ENCODE measurements around the gene VTI1A.

VTI1A gene

DNA sequence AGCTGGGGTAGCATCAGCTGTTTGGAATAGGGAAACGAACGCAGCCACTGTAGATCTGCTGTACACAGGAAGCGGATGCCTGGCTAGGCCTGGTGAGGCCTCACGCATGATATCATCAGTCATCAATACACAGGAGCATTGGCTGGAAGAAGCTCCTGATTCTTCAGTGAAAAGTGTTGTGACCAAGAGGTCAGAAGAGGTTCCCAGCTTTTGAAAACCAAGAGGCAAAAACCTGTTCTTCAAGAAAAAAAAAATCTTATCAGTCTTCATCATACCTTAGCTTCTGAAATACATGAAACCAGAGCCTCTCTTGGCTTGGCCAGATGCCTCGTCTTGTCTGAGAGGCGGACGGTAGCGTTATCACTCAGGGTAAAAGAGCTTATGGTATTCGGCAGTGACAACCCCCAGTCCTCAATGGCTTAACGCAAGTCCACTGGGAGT is 363.7 kb downstream of the VTI1A start:
- ChIA-PET CTCF (interaction anchor here (1.2 kb wide), 1 partner anchor 17 kb away, joined by 3 read pairs; no protein-coding TSS in a partner anchor), POLR2A (interaction anchor here (0.7 kb wide), 1 partner anchor 12 kb away, joined by 6 read pairs; no protein-coding TSS in a partner anchor)
- no peak for DNase-seq (ENCODE audit: extremely low spot score)
- TF ChIP-seq, protein P1, sequence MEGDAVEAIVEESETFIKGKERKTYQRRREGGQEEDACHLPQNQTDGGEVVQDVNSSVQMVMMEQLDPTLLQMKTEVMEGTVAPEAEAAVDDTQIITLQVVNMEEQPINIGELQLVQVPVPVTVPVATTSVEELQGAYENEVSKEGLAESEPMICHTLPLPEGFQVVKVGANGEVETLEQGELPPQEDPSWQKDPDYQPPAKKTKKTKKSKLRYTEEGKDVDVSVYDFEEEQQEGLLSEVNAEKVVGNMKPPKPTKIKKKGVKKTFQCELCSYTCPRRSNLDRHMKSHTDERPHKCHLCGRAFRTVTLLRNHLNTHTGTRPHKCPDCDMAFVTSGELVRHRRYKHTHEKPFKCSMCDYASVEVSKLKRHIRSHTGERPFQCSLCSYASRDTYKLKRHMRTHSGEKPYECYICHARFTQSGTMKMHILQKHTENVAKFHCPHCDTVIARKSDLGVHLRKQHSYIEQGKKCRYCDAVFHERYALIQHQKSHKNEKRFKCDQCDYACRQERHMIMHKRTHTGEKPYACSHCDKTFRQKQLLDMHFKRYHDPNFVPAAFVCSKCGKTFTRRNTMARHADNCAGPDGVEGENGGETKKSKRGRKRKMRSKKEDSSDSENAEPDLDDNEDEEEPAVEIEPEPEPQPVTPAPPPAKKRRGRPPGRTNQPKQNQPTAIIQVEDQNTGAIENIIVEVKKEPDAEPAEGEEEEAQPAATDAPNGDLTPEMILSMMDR (IDR thresholded peaks at IDR 0.05; ENCODE audit: control extremely low read depth, extremely low read depth, low read depth, missing control alignments) = no peak

DNA sequence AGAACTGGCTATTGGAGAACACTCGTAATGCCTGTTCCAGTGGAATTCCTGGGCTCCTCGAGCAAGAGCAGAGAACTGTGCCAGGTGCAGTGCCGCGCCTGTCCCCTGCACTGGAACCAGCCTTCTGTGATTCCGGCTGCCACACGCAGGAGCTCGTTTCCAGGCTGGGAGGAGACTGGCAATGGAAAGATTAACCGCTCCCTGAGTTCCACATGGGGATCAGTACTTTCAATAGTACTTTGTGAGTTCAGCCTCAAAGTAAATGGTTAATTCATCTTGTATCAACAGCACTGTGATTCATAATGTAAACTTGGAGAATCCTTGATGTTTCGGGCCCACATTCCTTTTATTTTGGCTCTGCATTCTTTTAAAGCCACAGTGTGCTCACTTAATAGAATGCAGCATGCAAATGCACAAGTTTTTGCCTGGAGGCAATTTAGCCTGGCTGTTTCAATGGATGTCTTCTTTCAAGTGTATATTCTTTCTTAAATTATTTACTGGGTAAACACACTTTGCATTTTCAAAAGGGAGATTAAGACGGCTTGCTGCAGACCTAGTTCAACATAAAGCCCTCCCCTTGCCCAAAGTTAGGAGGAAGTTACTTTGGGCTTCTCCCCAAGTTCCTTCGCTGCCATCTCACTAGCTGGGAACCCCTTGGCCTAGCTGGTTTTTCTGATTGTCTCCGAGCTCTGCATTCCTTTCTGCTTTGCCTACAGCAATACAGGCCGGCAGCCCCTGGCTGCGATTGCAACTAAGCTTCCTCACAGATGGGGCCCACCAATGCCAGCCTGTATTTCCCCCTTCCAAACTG is 364.9 kb downstream of the VTI1A start:
- TF ChIP-seq, protein P1 (IDR thresholded peaks at IDR 0.05; ENCODE audit: control extremely low read depth, extremely low read depth, low read depth, missing control alignments) = no peak
- POLR2A ChIA-PET = interaction anchor here (0.7 kb wide), 1 partner anchor 13 kb away, joined by 6 read pairs; no protein-coding TSS in a partner anchor
- CTCF ChIA-PET = interaction anchor here (1.0 kb wide), 1 partner anchor 21 kb away, joined by 4 read pairs; no protein-coding TSS in a partner anchor
- no peak for DNase-seq (ENCODE audit: extremely low spot score)

DNA sequence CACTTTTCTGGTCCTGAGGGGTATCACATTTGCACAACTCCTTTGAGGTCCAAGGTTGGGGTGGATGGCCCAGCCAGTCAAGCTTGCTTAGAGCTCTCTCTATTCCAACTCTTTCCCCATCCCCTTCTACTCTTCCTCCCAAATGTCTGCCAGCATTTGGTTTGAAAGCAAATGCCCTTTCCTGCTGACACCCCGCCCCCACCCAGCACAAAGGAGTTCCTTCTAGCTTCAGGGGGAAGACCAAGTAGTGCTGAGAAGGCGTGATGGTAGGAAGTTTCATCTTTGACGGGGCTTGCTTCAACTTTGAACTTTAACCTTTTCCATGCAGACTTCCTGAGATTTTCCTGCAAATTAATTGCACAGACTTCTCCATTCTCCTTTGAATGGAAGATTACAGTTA is 365.6 kb downstream of the VTI1A start:
- no peak for DNase-seq (ENCODE audit: extremely low spot score)
- POLR2A ChIA-PET = no interaction called here
- TF ChIP-seq, protein P1 (IDR thresholded peaks at IDR 0.05; ENCODE audit: control extremely low read depth, extremely low read depth, low read depth, missing control alignments) = no peak
- CTCF ChIA-PET = interaction anchor here (1.0 kb wide), 1 partner anchor 22 kb away, joined by 4 read pairs; no protein-coding TSS in a partner anchor

DNA sequence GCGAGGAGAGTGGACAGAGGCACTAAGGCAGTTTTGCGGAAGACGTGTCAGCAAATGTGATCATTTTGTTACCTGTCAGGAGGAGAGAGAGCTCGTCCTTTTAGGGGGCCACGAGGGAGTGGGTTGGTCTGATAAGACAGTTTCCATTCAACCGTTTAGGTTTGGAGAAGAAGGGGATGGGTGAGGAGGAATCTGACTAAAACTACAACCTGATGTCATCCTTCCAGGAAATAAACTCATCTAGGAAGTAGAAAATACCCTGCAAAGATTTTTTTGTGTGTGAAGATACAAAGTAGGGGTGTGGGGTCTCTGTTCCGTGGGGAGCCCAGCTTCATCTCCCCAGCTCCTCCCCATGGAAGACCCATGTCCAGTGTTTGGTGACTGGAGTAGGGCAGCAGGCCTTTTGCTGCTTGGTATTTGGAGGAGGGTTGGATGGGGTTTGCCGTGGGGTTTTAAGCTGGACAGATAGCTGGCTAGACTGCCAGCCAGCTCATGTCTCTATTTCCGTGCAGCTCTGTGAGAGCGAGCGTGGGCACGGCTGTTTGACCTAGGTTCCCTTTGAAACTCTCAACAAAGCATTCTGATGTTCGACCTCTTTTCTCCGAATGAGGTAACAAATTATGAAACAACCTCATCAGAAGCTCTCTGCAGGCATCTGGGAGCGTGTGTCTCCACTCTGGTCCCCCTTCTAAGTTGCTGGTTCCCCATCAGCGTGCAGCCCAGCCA is 367.0 kb downstream of the VTI1A start:
- no peak for DNase-seq (ENCODE audit: extremely low spot score)
- TF ChIP-seq, protein P1 (IDR thresholded peaks at IDR 0.05; ENCODE audit: control extremely low read depth, extremely low read depth, low read depth, missing control alignments) = no peak
- POLR2A ChIA-PET = no interaction called here
- CTCF ChIA-PET = interaction anchor here (1.4 kb wide), 1 partner anchor 11 kb away, joined by 4 read pairs; no protein-coding TSS in a partner anchor

DNA sequence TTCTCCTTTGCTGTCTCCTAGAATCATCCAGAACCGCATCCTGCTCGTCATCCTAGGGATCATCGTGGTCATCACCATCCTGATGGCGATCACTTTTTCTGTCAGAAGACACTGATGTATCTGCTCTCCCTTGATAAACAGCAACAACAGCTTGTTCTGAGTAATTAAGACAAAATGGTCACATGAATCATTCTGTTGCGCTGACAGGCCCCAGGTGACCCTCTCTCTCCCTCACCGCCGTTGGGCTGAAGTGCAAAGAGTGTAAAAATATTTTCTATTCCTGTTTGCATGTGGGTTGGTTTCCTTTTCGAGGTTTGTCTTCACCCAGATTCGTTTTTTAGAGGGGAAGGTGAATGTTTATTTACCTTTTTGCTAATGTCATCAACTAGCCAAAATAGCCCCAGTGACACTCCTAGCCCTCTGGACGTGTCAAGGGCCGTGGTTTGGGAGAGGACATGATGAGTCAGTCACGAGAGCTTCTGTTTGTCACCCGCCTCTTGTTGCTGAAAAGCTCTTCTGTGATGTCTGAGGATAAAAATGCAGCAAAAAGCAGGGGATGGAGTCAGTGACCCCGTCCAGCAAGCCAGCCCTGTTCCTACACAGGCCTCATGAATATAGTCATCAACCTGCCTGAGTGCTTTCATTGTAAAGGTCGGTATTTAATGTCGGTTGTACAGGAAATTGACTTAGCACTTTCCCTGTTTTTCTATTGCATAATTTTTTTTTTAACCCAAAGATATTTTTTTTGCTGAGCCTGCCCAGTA is 368.4 kb downstream of the VTI1A start:
- DNase-seq (ENCODE audit: extremely low spot score) = no peak
- ChIA-PET POLR2A (no interaction called here), CTCF (no interaction called here)
- TF ChIP-seq, protein P1 (IDR thresholded peaks at IDR 0.05; ENCODE audit: control extremely low read depth, extremely low read depth, low read depth, missing control alignments) = no peak

DNA sequence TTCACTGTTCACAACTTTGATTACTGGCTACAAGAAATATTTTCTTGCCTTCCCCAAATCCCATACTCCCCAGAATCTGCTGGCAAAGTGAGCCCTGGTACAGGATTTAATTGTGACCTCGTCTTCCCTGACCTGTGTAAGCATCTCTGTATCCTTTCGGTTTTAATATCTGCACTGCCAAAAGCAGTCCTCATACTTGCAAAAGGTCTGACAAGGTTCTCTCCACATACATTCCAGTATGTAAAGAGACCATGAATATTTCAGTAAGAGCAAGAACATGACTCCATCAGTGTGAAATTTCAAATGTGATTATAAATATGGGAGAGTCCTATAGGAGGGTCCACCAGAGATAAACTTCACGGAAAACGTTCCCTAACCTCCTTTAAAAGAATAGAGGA is 369.0 kb downstream of the VTI1A start:
- no peak for DNase-seq (ENCODE audit: extremely low spot score)
- CTCF ChIA-PET = interaction anchor here (1.4 kb wide), 1 partner anchor 12 kb away, joined by 3 read pairs; no protein-coding TSS in a partner anchor
- POLR2A ChIA-PET = no interaction called here
- TF ChIP-seq, protein P1 (IDR thresholded peaks at IDR 0.05; ENCODE audit: control extremely low read depth, extremely low read depth, low read depth, missing control alignments) = no peak
